Activated CD4-positive, alpha-beta T cell treated with anti-CD3 and anti-CD28 coated beads, Interleukin-2, amount 50 U/mL, for 24 hours (primary cell): Measurements from ENCODE around the gene SFTPD.
"Not testable (repeated sequence)": the region's sequence is repeated elsewhere in the genome, so short reads cannot be mapped to it uniquely, and the experiment has no call there.

Experiments
- DNase-seq, 2 donors: peaks; one replicate each; pipeline ENCODE4 v3.0.0-alpha.2; 2020; ENCODE audit warnings: low read depth in 1 of 2, low spot score in 1 of 2

Gene SFTPD

DNA sequence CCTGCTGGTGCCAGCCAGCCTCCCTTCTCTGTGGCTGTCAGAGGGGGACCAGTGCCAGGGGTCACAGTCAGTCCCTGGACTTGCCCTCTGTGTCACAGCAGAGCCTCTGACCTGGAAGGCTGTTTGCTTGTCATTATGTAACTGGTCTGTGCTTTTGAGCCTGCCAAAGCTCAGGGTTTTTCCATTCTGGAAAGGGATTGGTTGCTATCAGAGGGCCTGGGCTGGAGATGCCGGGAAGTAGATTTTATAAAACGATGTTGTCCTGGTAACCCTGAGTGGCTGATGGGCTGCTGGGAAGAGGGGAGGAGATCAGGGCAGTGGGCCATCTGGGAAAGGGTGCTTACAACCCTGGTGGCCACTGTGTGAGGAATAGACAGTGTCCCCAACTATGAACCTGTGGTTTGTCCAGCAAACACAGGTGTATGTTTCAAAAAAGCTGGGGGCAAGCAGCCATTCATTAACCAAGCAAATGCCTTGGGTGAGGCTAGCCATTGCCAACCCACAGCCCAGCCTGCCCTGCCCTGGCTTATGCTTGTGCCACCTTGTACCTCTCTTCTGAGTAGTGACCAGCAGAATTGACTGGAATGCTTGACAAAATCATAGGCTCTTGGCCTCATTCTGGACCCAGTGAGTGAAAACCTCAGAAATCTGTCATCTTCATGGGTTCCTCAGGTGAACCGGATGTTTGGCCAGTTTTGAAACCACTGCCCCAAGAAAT is 21.6 kb downstream of the SFTPD start:
- no peak for DNase-seq

DNA sequence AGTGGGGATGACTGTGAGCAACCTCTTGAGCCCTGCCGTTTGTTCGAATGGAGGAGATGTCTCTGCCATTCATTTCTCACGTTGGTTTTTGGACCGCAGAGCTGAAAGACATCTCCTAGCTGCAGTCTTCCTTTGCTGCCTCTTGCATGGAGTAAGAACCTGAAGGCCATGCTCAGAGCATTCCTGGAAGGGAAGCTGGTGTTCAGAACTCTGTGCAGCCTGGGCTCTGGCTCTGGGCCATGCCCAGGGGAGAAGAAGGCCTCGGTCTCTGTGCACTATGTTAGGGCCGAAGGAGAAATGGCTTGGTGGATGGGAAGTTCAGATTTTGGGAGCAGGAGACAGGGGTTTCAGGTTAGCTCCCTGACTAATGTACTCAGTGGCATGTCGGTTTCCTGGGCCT is 22.9 kb downstream of the SFTPD start:
- DNase-seq, result no peak

DNA sequence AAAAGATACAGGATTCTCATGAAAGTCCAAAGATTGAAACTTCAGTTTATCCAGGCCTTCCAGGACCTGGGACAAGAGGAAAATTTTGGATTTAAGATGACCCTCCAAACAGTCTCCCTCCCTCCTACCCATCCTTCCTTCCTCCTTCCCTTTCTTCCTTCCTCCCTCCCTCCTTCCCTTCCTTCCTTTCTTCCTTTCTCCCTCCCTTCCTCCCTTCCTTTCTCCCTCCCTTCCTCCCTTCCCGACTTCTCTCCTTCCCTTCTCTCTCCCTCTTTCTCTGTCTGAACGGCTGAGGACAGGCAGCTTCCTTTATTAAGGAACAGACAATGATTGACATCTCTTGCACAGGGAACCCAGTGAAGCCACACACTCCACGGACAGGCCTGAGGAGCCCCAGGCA is 23.3 kb downstream of the SFTPD start:
- DNase-seq, result no peak

DNA sequence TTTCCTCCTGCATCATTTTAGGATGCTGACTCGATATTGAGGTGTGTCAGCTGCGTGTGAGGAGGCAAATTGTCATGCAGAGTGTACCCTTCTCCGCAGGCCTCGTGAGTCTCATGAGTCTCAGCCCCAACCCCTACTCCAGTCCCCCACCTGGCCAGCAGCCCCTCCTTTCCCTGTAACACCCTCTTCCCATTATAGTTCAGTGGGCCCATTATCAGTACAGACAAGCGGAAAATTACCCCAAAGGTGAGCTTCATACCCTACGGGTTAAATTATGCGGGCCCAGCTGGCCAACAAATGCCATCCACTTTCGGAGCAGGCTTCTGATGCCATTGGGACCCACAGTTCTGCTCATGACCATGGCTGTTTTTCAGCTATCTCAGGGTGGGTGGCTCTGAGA is 25.2 kb downstream of the SFTPD start:
- no peak for DNase-seq

DNA sequence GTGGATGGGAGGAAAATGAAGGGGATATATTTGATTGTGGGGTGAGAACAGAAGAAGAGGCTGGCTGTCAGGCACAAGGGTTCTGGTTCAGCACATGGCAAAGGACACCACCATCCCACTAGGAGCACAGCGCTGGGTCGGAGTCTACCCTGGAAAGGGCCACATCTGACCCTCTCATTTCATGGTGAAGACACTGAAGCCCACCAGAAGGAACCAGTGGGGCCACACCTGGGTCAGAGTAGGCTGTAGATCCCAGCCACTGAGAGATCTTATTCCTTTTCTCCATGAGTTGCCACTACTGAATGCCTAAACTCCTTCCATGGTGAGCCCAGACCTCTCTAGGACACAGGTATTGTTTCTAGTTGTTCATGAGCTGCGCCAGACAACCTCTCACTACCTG is 25.8 kb downstream of the SFTPD start:
- DNase-seq, result no peak

DNA sequence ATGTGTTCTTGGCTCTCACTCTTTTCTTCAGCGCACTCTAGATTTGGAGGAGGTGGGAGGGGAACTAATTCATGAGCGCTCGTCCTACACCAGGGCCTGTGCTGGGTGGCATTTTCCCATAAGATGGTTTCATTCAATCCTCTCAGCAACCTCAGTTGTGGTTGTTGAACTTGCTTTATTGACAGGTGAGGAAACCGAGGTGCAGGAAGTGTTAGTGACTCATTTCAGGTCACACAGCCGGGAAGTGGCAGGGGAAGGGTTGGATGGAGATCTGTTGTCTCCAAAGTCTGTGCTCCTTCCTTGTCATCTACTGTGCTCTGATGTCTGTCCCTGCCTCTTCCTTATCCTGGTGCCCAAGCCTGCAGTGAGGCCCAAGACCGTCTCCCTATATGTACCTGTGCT is 26.9 kb downstream of the SFTPD start:
- not testable (repeated sequence) for DNase-seq

DNA sequence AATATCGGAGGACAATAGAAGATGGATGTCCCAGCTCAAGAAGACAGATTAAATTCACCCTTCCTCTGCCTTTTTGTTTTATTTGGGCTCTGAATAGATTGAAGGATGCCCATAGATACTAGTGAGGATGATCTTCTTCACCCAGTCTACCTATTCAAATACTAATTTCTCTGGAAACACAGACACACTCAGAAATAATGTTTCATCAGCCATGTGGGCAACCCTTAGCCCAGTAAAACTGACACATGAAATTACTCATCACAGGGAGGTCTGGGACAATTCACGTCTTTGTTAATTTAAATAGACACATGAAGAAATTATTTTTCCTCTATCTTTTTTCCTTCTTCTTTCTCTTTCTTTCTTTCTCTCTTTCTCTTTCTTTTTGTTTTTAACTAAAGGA is 33.1 kb downstream of the SFTPD start:
- DNase-seq, result not testable (repeated sequence)

DNA sequence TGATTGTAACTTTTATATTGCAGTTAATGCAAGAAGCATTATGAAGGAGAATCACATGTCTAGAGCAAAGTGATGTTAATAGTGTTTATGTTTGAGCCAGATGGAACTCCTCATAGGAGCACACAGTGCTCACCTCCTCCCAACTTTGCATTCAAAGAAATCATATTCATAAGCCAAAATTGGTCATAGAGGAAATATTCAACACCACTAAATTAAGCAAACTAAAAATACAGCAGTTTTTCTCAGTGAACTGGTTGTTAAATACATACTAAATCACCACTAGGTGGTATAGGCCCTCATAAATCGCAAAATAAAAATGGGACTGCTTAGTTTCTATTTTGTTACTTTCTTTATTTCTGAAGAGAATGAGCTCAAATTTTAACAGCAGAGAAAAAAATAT is 34.4 kb downstream of the SFTPD start:
- DNase-seq, result not testable (repeated sequence)

DNA sequence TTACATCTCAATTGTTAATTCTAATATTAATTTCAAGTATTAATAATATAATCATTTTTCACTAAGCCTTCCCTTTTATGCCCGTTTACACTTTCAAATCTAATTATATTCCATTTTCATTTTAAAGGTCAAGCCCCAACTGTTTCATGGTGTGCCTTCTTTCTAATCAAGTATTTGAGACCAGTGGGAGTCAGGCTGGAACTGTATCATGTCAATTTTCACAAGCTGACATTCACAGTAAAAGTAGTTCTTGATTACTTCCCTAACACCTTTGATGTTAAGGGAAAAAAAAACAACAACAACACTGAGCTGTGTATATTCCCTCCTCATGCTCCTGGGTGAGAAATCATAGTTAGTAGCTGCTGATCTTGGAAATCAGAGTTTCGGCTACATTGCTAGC is 38.1 kb downstream of the SFTPD start:
- DNase-seq, result no peak

DNA sequence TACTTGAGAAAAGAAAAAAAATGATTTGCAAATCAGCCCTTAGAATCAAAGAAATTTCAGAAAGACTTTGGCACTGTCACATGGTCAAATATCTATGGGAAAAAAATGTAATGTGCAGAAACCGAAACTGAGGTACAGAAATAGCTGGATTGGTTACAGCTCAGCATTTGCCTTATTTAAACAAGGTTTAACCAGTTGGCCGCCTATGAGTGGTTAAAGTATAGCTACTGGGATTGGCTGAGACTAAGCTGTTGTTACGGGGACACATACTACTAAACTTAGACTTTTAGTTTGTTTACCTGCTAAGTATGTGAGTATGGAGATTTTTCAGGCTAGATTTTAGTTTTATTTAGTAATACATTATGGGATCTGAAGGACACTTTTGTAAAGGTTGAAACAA is 38.6 kb downstream of the SFTPD start:
- no peak for DNase-seq

DNA sequence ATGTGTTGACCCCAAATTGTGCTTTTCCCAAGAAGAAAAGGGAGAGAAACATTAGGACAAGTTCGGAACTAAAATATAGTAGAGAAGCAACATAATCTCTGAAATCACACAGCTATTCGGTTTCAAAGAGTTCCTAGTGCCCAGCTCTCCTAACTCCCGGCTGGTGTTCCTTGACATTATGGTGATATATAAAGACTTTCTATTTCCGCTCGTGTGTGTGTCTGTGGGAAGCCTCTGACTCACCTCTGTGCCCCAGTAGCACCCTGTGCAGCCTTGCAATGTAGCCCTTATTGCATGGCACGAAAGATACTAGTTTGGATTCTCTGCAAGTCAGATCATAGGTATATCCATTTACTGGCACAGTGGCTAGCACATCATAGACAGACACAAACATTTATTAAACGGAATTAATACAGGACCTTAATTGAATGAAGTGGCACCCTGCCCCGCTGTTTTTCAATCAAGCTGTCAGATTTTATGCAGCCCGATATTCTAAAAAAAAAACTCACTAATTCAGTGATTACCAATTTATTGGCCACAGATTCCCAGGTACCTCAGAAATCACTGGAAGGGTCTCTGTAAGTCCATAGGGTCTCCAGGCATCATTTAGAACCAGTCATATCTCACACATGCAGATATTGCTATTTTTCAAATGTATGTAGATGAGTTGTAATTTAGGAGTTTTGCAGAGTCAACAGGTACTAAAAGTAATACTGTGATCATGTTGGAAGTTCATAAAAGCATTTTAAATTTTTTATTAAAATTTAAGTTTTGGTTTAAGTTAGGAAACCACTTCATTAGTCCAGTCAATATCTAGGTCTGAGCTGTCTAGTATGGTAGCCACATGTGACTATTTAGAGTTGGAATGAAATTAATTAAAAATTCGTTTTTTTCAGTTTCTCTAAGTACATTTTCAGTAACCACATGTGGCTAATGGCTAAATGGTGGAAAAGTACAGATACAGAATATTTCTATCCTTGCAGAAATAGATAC is 43.3 kb downstream of the SFTPD start:
- no peak for DNase-seq

DNA sequence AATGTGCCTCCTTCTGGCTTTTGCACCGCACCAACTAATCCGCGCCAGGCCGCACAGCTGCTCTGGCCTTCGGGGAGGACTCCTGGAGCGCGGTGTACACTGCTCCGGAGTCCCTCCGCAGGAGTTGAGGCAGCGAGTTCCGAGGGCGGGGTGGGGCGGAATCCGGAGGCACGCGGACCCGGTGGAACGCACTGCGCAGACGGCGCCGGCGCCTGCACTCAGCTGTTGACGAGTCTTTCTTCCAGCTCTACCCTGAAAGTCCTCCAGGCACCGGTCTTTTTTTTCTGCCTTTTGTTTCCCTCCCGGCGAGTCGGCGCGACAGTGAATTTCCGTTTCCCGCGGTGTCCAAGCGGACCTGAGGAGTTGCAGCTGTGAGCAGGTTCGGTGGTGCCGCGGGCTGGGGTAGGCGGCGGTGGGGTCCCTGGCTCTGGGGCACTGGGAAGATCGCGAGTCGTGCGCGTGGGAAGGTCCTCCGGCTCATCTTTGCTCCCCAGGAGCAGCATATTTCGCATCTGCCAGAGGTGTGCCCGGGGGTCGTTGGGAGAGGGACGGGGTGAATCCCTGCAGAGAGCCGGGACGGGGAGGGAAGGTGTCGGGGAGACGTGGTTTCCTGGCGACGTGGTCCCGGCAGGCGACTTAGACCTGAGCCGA is 44.1 kb downstream of the SFTPD start:
- DNase-seq, result peak; percentile 26 to 45

DNA sequence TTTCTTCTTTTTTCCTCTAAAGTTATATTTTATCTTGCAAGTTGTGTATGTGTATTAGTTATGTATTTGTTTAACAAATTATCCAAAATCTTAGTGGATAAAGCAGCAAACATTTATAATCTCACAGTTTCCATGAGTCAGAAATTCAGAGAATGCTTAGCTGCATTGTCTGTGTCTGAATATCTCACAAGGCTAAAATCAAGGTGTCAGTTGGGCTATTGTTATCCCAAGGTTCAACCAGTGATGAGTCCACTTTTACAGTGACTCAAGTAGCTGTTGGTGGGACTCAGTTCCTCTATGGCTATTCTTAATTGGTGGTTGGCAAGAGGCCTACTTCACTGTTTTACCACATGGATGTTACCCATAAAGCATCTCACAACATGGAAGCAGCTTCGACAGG is 47.3 kb downstream of the SFTPD start:
- DNase-seq, result not testable (repeated sequence)

DNA sequence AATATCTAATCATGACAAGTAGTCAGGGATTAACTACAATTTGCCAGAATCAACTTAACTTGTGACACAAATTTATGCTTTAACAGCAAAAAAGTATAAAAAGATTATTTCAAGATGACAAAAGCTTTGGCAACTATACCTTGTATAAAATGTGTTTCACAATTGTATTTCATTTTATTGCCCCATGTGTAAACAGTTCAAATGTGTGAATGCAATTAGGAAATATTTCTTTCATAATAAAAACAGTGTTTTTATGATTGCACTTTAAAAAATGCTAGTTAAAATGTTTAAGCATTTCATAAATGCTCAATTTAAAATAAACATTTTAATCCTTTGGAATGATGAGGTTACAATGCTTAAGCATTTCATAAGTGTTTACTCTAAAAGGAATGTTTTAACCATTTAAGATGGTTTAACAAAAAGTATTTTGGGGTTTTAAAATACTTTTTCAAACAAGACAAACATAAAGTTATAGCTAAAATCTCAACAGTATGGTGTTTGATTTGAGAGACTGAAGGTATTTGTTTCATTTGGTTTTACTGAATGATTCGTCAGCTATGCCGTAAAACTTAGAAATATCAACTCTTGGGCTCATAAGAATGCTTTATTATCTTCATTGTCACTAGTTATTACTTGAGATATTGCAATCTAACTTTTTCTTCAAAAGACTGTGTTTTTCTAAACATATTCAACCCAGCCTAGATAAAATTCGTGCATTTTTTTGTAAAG is 50.1 kb downstream of the SFTPD start:
- DNase-seq, result no peak

DNA sequence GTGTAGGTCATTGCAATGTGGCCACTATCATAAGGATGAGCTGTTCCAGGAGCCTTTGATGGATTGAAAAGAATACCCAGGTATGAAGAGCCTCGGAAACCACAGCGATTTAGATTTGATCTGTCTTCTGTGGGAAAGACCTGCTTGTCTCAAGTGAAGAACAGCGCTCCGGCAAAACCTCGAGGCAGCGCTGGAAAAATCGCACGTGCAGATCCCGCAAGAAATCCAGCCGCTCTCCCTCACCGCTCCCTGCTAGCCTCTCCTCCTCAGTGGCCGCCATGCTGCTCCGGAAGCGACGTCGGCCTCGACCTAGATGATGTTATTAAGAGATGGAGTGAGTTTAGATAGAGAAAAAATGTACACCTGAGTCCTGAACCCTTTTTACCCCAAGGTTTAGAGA is 56.0 kb downstream of the SFTPD start:
- DNase-seq, result not testable (repeated sequence)

DNA sequence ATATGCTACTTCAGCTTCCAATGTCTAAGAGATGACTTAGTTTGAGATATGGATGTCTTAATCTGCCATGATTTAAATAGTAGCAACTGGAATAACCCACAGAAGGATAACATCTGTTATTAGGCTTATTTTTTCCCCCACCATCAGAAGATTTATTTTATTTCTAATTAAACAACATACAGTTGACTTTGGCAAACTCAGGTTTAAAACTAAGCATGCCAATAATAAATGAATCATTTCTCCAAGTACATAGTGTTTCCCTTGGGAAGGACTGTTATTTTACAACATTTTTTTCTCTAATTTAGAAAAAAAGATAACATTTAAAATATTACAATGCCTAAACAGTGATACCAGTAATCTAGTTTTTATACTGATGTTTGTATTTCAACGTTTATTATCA is 58.4 kb downstream of the SFTPD start:
- no peak for DNase-seq

DNA sequence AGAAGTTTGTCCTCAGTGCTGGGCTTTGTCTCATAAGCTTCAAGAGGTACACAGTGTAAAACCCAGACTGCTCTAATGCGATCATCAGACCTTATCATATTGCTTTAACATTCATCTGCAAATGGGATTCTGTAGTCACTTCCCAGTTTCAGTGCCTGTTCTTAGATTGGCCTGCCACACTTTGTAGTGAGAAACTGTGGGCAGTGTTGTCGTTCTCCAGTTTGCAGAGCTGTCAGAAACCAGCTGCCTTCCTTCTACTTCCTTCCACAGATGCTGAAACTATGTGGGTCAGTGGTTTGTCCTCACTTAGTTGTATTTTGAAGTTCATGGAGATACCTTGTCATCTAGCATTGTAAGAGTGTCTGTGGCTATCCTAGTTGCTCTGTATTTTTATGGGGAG is 59.9 kb downstream of the SFTPD start:
- DNase-seq, result not testable (repeated sequence)
